Glutamatergic neuron (in vitro differentiated cells): Measurements from ENCODE around the gene FIZ1. TPM values are rescaled to one million over a fixed set of nuclear protein-coding genes. Genes with fewer than 3 reads are reported as not detected.
A peak's percentile ranks its signal among the peaks of the same experiment; 100 is the strongest.

Source experiments
- DNase-seq: peaks from one replicate; pipeline ENCODE4 v3.0.0; 2022
- H3K27ac Mint-ChIP-seq: one replicate; pipeline ENCODE4 v1.8.0; 2020; ENCODE audit warnings: mild to moderate bottlenecking, mixed read lengths, inconsistent platforms; ENCODE audit not compliant: unreplicated experiment
- H3K27me3 Mint-ChIP-seq: one replicate; pipeline ENCODE4 v1.8.0; 2020; ENCODE audit warnings: mild to moderate bottlenecking, moderate library complexity, mixed read lengths, inconsistent platforms; ENCODE audit not compliant: unreplicated experiment
- H3K36me3 Mint-ChIP-seq: one replicate; pipeline ENCODE4 v1.8.0; 2020; ENCODE audit warnings: mild to moderate bottlenecking, mixed read lengths, inconsistent platforms; ENCODE audit not compliant: unreplicated experiment
- H3K4me1 Mint-ChIP-seq: one replicate; pipeline ENCODE4 v1.8.0; 2020; ENCODE audit warnings: mild to moderate bottlenecking, low read depth, mixed read lengths, inconsistent platforms; ENCODE audit not compliant: unreplicated experiment
- H3K4me3 Mint-ChIP-seq: one replicate; pipeline ENCODE4 v1.8.0; 2020; ENCODE audit warnings: mild to moderate bottlenecking, mixed read lengths, inconsistent platforms; ENCODE audit not compliant: unreplicated experiment
- H3K9me3 Mint-ChIP-seq: one replicate; pipeline ENCODE4 v1.8.0; 2020; ENCODE audit warnings: mild to moderate bottlenecking, moderate library complexity, mixed read lengths, inconsistent platforms; ENCODE audit not compliant: unreplicated experiment
- CTCF ChIP-seq: fragments of 200-600 bp; sonication (generic); IDR thresholded peaks from one replicate; pipeline ENCODE4 v1.5.0; 2021; ENCODE audit not compliant: partially characterized antibody, unreplicated experiment
- total RNA-seq: library from RNA; stranded (reverse); fragmentation: NEBNext Ultra II Directional; extraction: Animal tissue kit (Norgen Biotek cat#: 25700); gene quantifications from one replicate; pipeline ENCODE4 v1.2.1, GENCODE V29; 2021; ENCODE audit not compliant: unreplicated experiment

The FIZ1 gene
- total RNA-seq, 1 donor from 2014 or later: 26.0 TPM

GRCh38 chr19:55544776-55545439 lies 54.4 kb downstream of the FIZ1 start:
- TF ChIP-seq CTCF: no peak
- Mint-ChIP-seq H3K27ac (peak overlapping the region; percentile 73), H3K36me3 (peaks cover 16% of the 10 kb centered on the region), H3K9me3 (peaks cover 20% of the 10 kb centered on the region), H3K4me1 (peaks cover 17% of the 10 kb centered on the region), H3K27me3 (peaks cover 4% of the 10 kb centered on the region), H3K4me3 (no peak overlapping the region)
- no peak for DNase-seq

GRCh38 chr19:55544014-55544413 lies 55.3 kb downstream of the FIZ1 start:
- no peak for TF ChIP-seq CTCF
- Mint-ChIP-seq H3K4me3 (no peak overlapping the region), H3K27ac (no peak overlapping the region), H3K27me3 (peaks cover 5% of the 10 kb centered on the region), H3K4me1 (peaks cover 20% of the 10 kb centered on the region), H3K36me3 (peaks cover 16% of the 10 kb centered on the region), H3K9me3 (peaks cover 18% of the 10 kb centered on the region)
- DNase-seq: no peak

GRCh38 chr19:55543567-55543966 lies 55.8 kb downstream of the FIZ1 start:
- Mint-ChIP-seq H3K27ac (no peak overlapping the region), H3K4me1 (peaks cover 20% of the 10 kb centered on the region), H3K27me3 (peaks cover 5% of the 10 kb centered on the region), H3K36me3 (peaks cover 16% of the 10 kb centered on the region), H3K9me3 (peaks cover 18% of the 10 kb centered on the region), H3K4me3 (no peak overlapping the region)
- TF ChIP-seq CTCF: no peak
- no peak for DNase-seq

GRCh38 chr19:55542292-55542855 lies 56.9 kb downstream of the FIZ1 start:
- peak overlapping the region; percentile 4 for H3K27ac Mint-ChIP-seq
- peaks cover 14% of the 10 kb centered on the region for H3K9me3 Mint-ChIP-seq
- TF ChIP-seq CTCF: no peak
- peaks cover 16% of the 10 kb centered on the region for H3K36me3 Mint-ChIP-seq
- H3K27me3 Mint-ChIP-seq: peaks cover 7% of the 10 kb centered on the region
- DNase-seq: no peak
- H3K4me1 Mint-ChIP-seq: peaks cover 19% of the 10 kb centered on the region
- H3K4me3 Mint-ChIP-seq: no peak overlapping the region

Other genes starting within 250 kb of the FIZ1 start
- gene COX6B2, start 244.8 kb downstream of the FIZ1 start, total RNA-seq: 2.8 TPM
- gene GARIN5B, start 236.3 kb downstream of the FIZ1 start, total RNA-seq: 0.17 TPM
- 18.1 TPM for gene IL11, start 229.1 kb downstream of the FIZ1 start, total RNA-seq
- gene TMEM190, start 222.7 kb downstream of the FIZ1 start, total RNA-seq: 3.7 TPM
- 1.3 TPM for gene TMEM238, start 215.2 kb downstream of the FIZ1 start, total RNA-seq
- gene RPL28, start 213.6 kb downstream of the FIZ1 start, total RNA-seq: 1,087 TPM
- gene UBE2S, start 191.7 kb downstream of the FIZ1 start, total RNA-seq: 235 TPM
- 3.2 TPM for gene SHISA7, start 156.2 kb downstream of the FIZ1 start, total RNA-seq
- 24.9 TPM for gene ISOC2, start 137.9 kb downstream of the FIZ1 start, total RNA-seq
- not detected for gene C19orf85, start 134.8 kb downstream of the FIZ1 start, total RNA-seq
- gene ZNF628, start 122.9 kb downstream of the FIZ1 start, total RNA-seq: 13.7 TPM
- 125 TPM for gene NAT14, start 114.3 kb downstream of the FIZ1 start, total RNA-seq
- gene SSC5D, start 111.1 kb downstream of the FIZ1 start, total RNA-seq: 7.6 TPM
- gene SBK2, start 62.4 kb downstream of the FIZ1 start, total RNA-seq: 0.42 TPM
- not detected for gene SBK3, start 54.0 kb downstream of the FIZ1 start, total RNA-seq
- gene ZNF579, start 18.7 kb downstream of the FIZ1 start, total RNA-seq: 48.9 TPM
- gene ZNF524, start 771 bp upstream of the FIZ1 start, total RNA-seq: 6.7 TPM
- gene ZNF865, start 6.1 kb upstream of the FIZ1 start, total RNA-seq: 14.6 TPM
- gene ZNF784, start 25.0 kb upstream of the FIZ1 start, total RNA-seq: 8.4 TPM
- 43.6 TPM for gene ZNF580, start 41.5 kb upstream of the FIZ1 start, total RNA-seq
- gene ZNF581, start 44.1 kb upstream of the FIZ1 start, total RNA-seq: 31.0 TPM
- 32.1 TPM for gene CCDC106, start 48.7 kb upstream of the FIZ1 start, total RNA-seq
- 216 TPM for gene U2AF2, start 55.5 kb upstream of the FIZ1 start, total RNA-seq
- 150 TPM for gene EPN1, start 75.7 kb upstream of the FIZ1 start, total RNA-seq
- gene NLRP9, start 138.9 kb upstream of the FIZ1 start, total RNA-seq: not detected
- not detected for gene RFPL4A, start 159.6 kb upstream of the FIZ1 start, total RNA-seq
- 0.96 TPM for gene RFPL4AL1, start 169.6 kb upstream of the FIZ1 start, total RNA-seq
- gene NLRP11, start 232.5 kb upstream of the FIZ1 start, total RNA-seq: 0.34 TPM
- not detected for gene NLRP4, start 237.0 kb upstream of the FIZ1 start, total RNA-seq